HG02798 (cell line): ENCODE data around the gene EVC.

Source experiments
- ATAC-seq: cut with Tn5 transposase; IDR thresholded peaks from one replicate; pipeline ENCODE4 v1.9.1; 2021; ENCODE audit warnings: mild to moderate bottlenecking; ENCODE audit not compliant: unreplicated experiment, poor library complexity

The EVC gene

DNA sequence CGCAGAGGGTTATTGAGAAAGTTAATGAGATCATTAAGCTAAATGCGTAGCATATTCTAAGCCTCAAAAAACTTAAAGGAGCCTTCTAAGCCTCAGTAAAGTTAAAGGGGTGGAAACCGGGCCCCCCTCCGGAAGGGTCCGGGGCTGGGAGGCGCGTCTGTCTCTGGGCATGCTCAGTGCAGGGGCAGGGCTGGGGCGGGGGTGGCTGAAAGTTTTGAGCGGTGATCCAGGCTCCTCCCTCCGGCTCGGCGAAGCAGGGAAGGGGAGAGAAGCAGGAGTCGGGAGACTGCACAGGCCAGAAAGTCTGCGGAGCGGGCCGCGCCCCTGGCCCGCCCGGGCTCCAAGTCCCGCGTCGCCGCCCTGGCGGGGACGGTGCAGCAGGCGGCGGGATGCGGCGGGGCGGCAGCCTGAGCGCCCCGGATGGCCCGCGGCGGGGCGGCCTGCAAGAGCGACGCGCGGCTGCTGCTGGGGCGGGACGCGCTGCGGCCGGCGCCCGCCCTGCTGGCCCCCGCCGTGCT lies at the start of gene EVC:
Gene EVC, plus strand, starts transcription at position 241 of the 518 bp plus-strand sequence. Its CDS starts 180 bp downstream, at position 421.
- ATAC-seq: no peak

- no peak for ATAC-seq
These were observed 49.8 kb upstream of the EVC start for GRCh38 chr4:5661237-5661636.

- ATAC-seq: no peak
These were observed 48.4 kb upstream of the EVC start for GRCh38 chr4:5662555-5662954.

DNA sequence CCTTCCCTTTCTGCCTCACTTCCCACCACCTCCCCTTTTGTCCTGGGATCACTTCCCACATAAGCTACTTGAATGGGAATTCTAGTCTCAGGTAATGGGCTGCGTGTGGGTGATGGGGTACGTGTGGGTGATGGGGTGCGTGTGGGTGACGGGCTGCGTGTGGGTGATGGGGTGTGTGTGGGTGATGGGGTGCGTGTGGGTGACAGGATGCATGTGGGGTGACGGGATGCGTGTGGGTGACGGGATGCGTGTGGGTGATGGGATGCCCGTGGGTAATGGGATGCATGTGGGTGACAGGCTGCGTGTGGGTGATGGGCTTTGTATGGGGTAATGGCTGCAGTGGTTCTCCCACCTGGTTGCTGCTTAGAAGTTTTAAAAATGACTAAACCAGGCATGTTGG lies 46.2 kb upstream of the EVC start:
- ATAC-seq: no peak

DNA sequence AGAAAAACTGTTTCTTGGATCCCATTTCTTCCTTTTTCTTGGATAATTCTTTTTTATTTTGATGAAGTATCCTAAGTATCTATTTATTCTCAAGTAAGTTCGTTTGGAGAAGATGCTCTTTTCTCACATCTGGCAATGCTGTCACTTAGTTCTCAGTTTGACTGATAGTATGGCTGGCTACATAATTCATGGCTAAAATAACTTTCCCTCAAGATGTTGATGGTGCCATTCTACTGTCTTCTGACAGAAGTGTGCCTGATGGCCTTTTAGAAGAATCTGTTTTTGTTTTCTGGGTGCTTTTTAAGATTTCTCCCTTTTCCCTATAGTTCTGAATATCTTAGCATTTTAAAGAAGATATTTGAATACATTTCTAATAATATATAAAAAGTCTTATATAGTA lies 44.3 kb upstream of the EVC start:
- no peak for ATAC-seq

DNA sequence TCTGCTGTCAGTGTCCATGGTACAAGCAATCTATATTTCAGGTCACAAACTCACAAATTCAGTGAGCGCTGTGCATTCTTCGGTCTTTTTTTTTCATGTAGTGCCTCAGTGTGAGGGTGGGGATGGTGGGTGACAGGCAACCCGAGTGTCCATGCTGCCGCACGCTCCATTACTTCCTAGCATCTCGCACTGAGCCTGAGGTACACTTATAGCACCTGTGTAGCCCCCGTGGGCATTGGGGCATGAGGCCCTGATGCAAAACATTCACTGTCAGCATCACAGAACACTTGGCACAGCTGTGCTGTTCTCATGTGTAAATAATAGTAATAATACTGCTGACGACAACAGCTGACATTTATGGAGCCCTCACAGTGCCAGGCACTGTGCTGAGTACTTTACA lies 34.2 kb upstream of the EVC start:
- no peak for ATAC-seq

GRCh38 chr4:5678977-5679376 lies 32.0 kb upstream of the EVC start:
- ATAC-seq: no peak

DNA sequence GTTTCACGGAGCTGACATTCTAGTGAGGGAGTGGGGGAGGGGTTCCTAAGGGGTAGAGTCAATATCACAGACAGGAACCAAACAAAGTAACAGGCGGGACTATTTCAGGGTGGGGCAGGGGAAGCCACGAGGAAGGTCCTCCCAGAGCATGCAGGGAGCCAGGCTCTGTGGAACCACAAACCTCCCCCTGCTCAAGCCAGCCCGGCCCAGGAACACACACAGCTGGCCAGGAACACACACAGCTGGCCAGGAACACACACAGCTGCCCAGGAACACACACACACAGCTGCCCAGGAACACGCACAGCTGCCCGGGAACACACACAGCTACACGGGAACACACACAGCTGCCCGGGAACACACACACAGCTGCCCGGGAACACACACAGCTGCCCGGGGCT lies 27.4 kb upstream of the EVC start:
- ATAC-seq: no peak

GRCh38 chr4:5685296-5685695 lies 25.7 kb upstream of the EVC start:
- ATAC-seq: no peak

GRCh38 chr4:5686338-5686737 lies 24.7 kb upstream of the EVC start:
- no peak for ATAC-seq

- ATAC-seq: no peak
These were observed 21.9 kb upstream of the EVC start for GRCh38 chr4:5689065-5689464.

DNA sequence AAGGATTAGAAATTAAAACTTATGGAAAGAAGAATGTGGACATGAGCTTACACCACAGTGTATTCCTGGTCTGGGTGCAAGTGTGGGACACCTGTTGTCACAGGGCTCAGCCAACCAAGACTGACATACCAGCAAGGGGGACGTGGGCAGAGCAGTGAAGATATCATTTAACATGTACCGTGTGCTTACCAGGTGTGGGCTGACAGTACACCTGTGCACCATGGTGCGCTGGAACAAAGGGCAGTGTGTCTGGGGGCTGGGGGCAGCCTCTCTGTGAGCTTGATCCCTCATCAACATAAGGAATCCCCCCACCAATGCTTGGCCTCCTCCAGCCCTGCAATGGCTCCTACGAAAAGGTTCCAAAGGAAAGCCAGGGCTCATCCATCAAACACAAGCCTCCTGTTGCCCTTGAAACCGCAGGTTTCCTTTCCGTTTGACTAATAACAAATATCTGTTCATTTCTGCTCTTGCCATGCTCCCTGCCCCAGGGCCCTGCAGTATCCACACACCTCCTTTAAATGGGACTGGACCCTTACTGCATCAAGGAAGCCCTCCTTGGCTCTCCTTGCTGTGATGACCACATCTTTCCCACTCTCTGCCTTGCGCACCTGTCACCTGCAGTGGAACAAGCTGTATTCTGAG lies 19.4 kb upstream of the EVC start:
- no peak for ATAC-seq

GRCh38 chr4:5693871-5694270 lies 17.1 kb upstream of the EVC start:
- no peak for ATAC-seq

GRCh38 chr4:5696341-5696740 lies 14.7 kb upstream of the EVC start:
- ATAC-seq: no peak

- ATAC-seq: no peak
These were observed 10.5 kb upstream of the EVC start for GRCh38 chr4:5700459-5700858.

DNA sequence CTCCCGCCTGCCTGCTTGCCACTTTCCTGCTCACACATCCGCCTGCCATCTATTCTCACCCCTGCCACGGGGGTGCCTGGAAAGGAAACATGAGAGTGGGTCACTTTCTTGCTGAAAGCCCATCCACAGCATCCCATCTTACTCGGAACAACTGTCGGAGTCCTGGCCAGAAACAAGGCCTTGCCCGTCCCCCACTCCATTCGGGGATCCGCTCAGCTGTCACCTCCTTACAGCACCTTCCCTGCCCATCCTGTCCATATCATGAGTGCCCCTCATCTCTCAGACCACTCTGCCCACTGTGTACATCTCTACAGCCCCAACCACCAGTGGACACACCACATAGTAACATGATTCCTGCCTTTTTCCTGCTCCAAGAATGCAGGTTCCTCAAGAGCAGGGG lies 9.0 kb upstream of the EVC start:
- no peak for ATAC-seq

- ATAC-seq: no peak
These were observed 7.2 kb upstream of the EVC start for GRCh38 chr4:5703831-5704230.

DNA sequence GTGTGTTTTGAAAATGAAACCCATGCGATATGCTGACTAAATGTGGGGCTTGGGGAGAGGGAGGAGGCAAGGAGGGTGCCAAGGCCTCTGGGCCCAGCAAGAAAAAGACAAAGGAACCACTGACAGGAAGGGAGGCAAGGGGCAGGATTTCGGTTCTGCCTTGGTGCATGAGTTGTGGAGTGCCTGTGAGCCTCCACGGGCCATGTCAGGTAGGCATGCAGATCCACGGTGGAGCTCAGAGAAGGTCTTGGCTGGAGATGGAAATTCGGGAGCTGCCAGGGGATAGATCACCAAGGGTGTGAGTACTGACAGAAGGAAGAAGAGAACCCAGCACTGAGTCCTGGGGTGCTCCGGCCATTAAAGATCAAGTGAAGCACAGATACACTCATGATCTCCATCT lies 6.7 kb upstream of the EVC start:
- ATAC-seq: no peak

DNA sequence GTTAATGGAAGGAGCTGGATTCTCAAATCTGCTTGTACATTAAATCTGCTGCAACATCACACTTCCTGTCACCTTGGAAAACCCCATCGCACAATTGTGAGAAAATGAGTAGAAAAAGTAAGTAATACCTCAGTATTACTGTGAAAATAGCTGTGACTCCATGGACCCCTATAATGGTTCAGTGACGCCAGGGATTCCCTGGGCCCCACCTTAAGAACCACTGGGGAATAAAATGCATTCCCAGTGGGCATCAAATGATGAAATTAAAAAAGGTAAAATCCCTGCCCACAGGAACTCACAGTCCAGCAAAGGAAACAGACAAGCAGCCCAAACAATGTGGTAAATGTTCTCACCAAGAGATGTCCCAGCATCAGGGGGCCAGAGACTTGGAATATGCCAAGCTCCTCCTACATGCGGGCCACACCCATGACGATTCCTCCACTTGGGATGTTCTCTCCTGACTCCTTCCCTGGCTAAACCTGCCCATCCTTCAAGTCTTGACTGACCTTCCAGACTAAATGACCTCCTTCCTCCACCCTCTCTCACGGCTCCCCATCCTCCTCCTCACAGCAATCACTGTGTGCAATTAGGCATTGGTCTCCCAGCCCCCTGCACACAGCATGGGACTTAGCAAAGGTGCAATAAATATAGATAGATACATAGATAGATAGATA lies 5.2 kb upstream of the EVC start:
- no peak for ATAC-seq

GRCh38 chr4:5706486-5707290 lies 4.3 kb upstream of the EVC start:
- ATAC-seq: no peak

GRCh38 chr4:5707366-5707765 lies 3.6 kb upstream of the EVC start:
- ATAC-seq: no peak
